Fibroblast of lung (primary cell): ENCODE measurements around the gene EBLN2. TPM values are rescaled to one million over a fixed set of nuclear protein-coding genes. Genes with fewer than 3 reads are reported as not detected.

Source experiments
- DNase-seq, 2 donors: peaks; one replicate each; pipeline versions ENCODE4 v3.0.0 to v3.0.0-alpha.2; 2010; ENCODE audit warnings: low read depth in 2 of 2
- H2AFZ ChIP-seq: 2 replicates; pipeline ENCODE4 v1.5.1; 2012; ENCODE audit warnings: low read length, control low read depth, inconsistent platforms
- H3K27ac ChIP-seq: 2 replicates; pipeline ENCODE4 v1.5.1; 2011; ENCODE audit warnings: low read length, control low read depth; ENCODE audit not compliant: insufficient read depth
- H3K27me3 ChIP-seq: 2 replicates; pipeline ENCODE4 v1.5.1; 2011; ENCODE audit warnings: mild to moderate bottlenecking, low read length; ENCODE audit not compliant: control insufficient read depth, insufficient read depth
- H3K36me3 ChIP-seq: 2 replicates; pipeline ENCODE4 v1.5.1; 2011; ENCODE audit warnings: low read length; ENCODE audit not compliant: control insufficient read depth, insufficient read depth
- H3K4me1 ChIP-seq: 2 replicates; pipeline ENCODE4 v1.5.1; 2011; ENCODE audit warnings: low read length; ENCODE audit not compliant: control insufficient read depth, insufficient read depth; ENCODE audit errors: extremely low read depth
- H3K4me2 ChIP-seq: 2 replicates; pipeline ENCODE4 v1.5.1; 2011; ENCODE audit warnings: low read length, control low read depth; ENCODE audit not compliant: insufficient read depth; ENCODE audit errors: extremely low read depth
- H3K4me3 ChIP-seq, 4 experiments: fragments of 200-600 bp in 1 of 4; sonication (generic) in 1 of 4; replicated peaks in 1 of 4; 2 replicates each; pipeline ENCODE4 v1.5.1; 2011 to 2016; ENCODE audit warnings: low read length in 4 of 4, low read depth in 3 of 4, mild to moderate bottlenecking in 3 of 4, control low read depth in 2 of 4, inconsistent platforms in 1 of 4, mixed read lengths in 1 of 4; ENCODE audit not compliant: insufficient read depth in 1 of 4; ENCODE audit errors: control extremely low read depth in 1 of 4
- H3K79me2 ChIP-seq: 2 replicates; pipeline ENCODE4 v1.5.1; 2012; ENCODE audit warnings: mild to moderate bottlenecking, low read length, inconsistent platforms; ENCODE audit not compliant: control insufficient read depth, insufficient read depth
- H3K9ac ChIP-seq: 2 replicates; pipeline ENCODE4 v1.5.1; 2011; ENCODE audit warnings: mild to moderate bottlenecking, low read length, control low read depth; ENCODE audit not compliant: insufficient read depth
- H3K9me3 ChIP-seq: 2 replicates; pipeline ENCODE4 v1.5.1; 2012; ENCODE audit warnings: low read depth, low read length; ENCODE audit not compliant: control insufficient read depth, insufficient read depth
- H4K20me1 ChIP-seq: 2 replicates; pipeline ENCODE4 v1.5.1; 2011; ENCODE audit warnings: low read length; ENCODE audit not compliant: control insufficient read depth, insufficient read depth; ENCODE audit errors: extremely low read depth
- CTCF ChIP-seq, 2 donors: IDR thresholded peaks in 1 of 2; conservative IDR thresholded peaks in 1 of 2; 1 replicate in 1 of 2; 2 replicates in 1 of 2; pipeline ENCODE4 v1.5.1; 2011 to 2012; ENCODE audit warnings: low read length in 2 of 2, control low read depth in 1 of 2, inconsistent platforms in 1 of 2, low read depth in 1 of 2, mild to moderate bottlenecking in 1 of 2
- EZH2 ChIP-seq: IDR thresholded peaks from 2 replicates; pipeline ENCODE4 v1.5.1; 2012; ENCODE audit warnings: low read length, control low read depth, mild to moderate bottlenecking; ENCODE audit errors: missing control alignments
- polyA plus RNA-seq, 2 donors: library from polyadenylated mRNA; depleted of rRNA in 1 of 2; stranded (reverse) in 1 of 2; unstranded in 1 of 2; fragments of >200 nt; gene quantifications; 2 replicates each; pipeline ENCODE4 v1.2.1, GENCODE V29; 2011 to 2012; ENCODE audit warnings: missing spikeins in 1 of 2
- total RNA-seq: library from RNA; depleted of rRNA; stranded (reverse); fragments of >200 nt; gene quantifications from 2 replicates; pipeline ENCODE4 v1.2.1, GENCODE V29; 2014

The EBLN2 gene
- total and polyA plus RNA-seq, 2 donors (not counting 1 experiment from before 2014, with no cell fraction given), result 0.87 to 3.0 TPM

DNA sequence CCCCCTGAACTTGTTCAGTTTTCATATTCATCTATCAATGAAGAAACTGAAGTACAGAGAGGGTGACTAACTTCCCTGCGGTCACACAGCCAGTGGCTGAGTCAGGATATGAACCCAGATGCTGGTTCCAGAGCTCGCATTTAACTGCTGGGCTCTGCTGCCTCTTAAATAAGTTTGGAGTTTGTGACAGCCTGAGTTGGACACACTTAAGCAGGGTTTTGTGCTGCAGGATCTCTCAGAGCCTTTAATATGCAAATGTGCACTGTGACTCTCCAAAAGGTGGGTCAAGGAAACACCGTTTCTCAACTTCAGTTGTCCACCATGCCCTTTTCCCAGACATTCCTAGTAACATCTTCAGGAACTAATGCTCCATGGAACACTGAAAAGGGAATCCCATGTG is 45.8 kb downstream of the EBLN2 start:
- H2AFZ ChIP-seq, result no peak overlapping the region
- no peaks in the 10 kb centered on the region for H4K20me1 ChIP-seq
- H3K4me1 ChIP-seq, result no peaks in the 10 kb centered on the region
- no peak for TF ChIP-seq CTCF (conservative IDR thresholded peaks at IDR 0.05 in 1 of 2, IDR thresholded peaks at IDR 0.05 in 1 of 2; ENCODE audit: low read depth in 1 of 2, low read length in 2 of 2)
- no peak for TF ChIP-seq EZH2
- no peaks in the 10 kb centered on the region for H3K36me3 ChIP-seq
- H3K4me2 ChIP-seq, result no peak overlapping the region
- DNase-seq, result no peak
- no peak overlapping the region for H3K4me3 ChIP-seq
- H3K27ac ChIP-seq, result no peak overlapping the region
- H3K9ac ChIP-seq, result no peak overlapping the region
- no peaks in the 10 kb centered on the region for H3K27me3 ChIP-seq
- no peaks in the 10 kb centered on the region for H3K9me3 ChIP-seq
- no peaks in the 10 kb centered on the region for H3K79me2 ChIP-seq

- H3K4me3 ChIP-seq, result no peak overlapping the region
- no peaks in the 10 kb centered on the region for H3K4me1 ChIP-seq
- no peak overlapping the region for H3K27ac ChIP-seq
- no peaks in the 10 kb centered on the region for H4K20me1 ChIP-seq
- no peak for DNase-seq
- no peak overlapping the region for H3K4me2 ChIP-seq
- no peak overlapping the region for H3K9ac ChIP-seq
- no peaks in the 10 kb centered on the region for H3K36me3 ChIP-seq
- TF ChIP-seq EZH2, result no peak
- TF ChIP-seq CTCF (conservative IDR thresholded peaks at IDR 0.05 in 1 of 2, IDR thresholded peaks at IDR 0.05 in 1 of 2; ENCODE audit: low read depth in 1 of 2, low read length in 2 of 2), result no peak
- no peaks in the 10 kb centered on the region for H3K9me3 ChIP-seq
- H2AFZ ChIP-seq, result no peak overlapping the region
- no peaks in the 10 kb centered on the region for H3K79me2 ChIP-seq
- no peaks in the 10 kb centered on the region for H3K27me3 ChIP-seq
These were observed 46.3 kb downstream of the EBLN2 start for GRCh38 chr3:73107676-73108187.

- H4K20me1 ChIP-seq, result no peaks in the 10 kb centered on the region
- no peak overlapping the region for H3K27ac ChIP-seq
- DNase-seq, result no peak
- no peaks in the 10 kb centered on the region for H3K4me1 ChIP-seq
- H2AFZ ChIP-seq, result no peak overlapping the region
- no peaks in the 10 kb centered on the region for H3K79me2 ChIP-seq
- H3K9ac ChIP-seq, result no peak overlapping the region
- no peak overlapping the region for H3K4me2 ChIP-seq
- H3K36me3 ChIP-seq, result no peaks in the 10 kb centered on the region
- no peaks in the 10 kb centered on the region for H3K9me3 ChIP-seq
- no peaks in the 10 kb centered on the region for H3K27me3 ChIP-seq
- TF ChIP-seq EZH2 (no peak), CTCF (conservative IDR thresholded peaks at IDR 0.05 in 1 of 2, IDR thresholded peaks at IDR 0.05 in 1 of 2; ENCODE audit: low read depth in 1 of 2, low read length in 2 of 2) (no peak)
- no peak overlapping the region for H3K4me3 ChIP-seq
These were observed 47.3 kb downstream of the EBLN2 start for GRCh38 chr3:73108750-73109149.
